Esophagus (tissue), 2 donors: ENCODE results near the gene GCNT4. TPM values are rescaled to one million over a fixed set of nuclear protein-coding genes. Genes with fewer than 3 reads are reported as not detected.

Source experiments
- H3K27ac ChIP-seq, 2 donors: one replicate each; pipeline ENCODE4 v1.5.1; 2013; ENCODE audit warnings: low read depth in 2 of 2, mild to moderate bottlenecking in 2 of 2, inconsistent platforms in 1 of 2, low read length in 1 of 2, moderate library complexity in 1 of 2
- H3K27me3 ChIP-seq, 2 donors: one replicate each; pipeline ENCODE4 v1.6.1; 2013; ENCODE audit warnings: low read length in 2 of 2, control low read depth in 1 of 2, mild to moderate bottlenecking in 1 of 2; ENCODE audit not compliant: insufficient read depth in 2 of 2, control insufficient read depth in 1 of 2
- H3K36me3 ChIP-seq, 2 donors: one replicate each; pipeline ENCODE4 v1.6.1; 2013; ENCODE audit warnings: low read length in 1 of 2; ENCODE audit not compliant: control insufficient read depth in 2 of 2, insufficient read depth in 2 of 2
- H3K4me1 ChIP-seq, 2 donors: one replicate each; pipeline ENCODE4 v1.6.1; 2013; ENCODE audit warnings: low read length in 1 of 2; ENCODE audit not compliant: control insufficient read depth in 2 of 2, insufficient read depth in 2 of 2
- H3K4me3 ChIP-seq, 2 donors: one replicate each; pipeline ENCODE4 v1.5.1; 2013; ENCODE audit warnings: low read length in 2 of 2, mild to moderate bottlenecking in 2 of 2, low read depth in 1 of 2, moderate library complexity in 1 of 2
- H3K9me3 ChIP-seq, 2 donors: one replicate each; pipeline ENCODE4 v1.6.1; 2013; ENCODE audit warnings: mild to moderate bottlenecking in 2 of 2, low read depth in 1 of 2, low read length in 1 of 2, moderate library complexity in 1 of 2; ENCODE audit not compliant: control insufficient read depth in 2 of 2, insufficient read depth in 1 of 2
- WGBS, 2 donors: extraction: QIAGEN DNeasy Blood & Tissue Kit; methylation state at CpG; one replicate each; pipeline ENCODE4 v1.1.7; 2013; 5-methylcytosine and 5-hydroxymethylcytosine counted together
- polyA plus RNA-seq, 2 donors: library from polyadenylated mRNA; stranded (reverse); fragments of 200-250 nt; gene quantifications; one replicate each; pipeline ENCODE4 v1.2.3, GENCODE V29; 2013
- donor health status: healthy with polysubstance abuse.
- donor health status: Bipolar disorder and iron deficiency.

GCNT4 gene
- polyA plus RNA-seq, 2 donors: 0.53 to 0.80 TPM

GRCh38 chr5:75071100-75071499 lies 18.7 kb upstream of the GCNT4 start:
- H3K4me1 ChIP-seq: no peaks in the 10 kb centered on the region
- no peaks in the 10 kb centered on the region for H3K36me3 ChIP-seq
- no peaks in the 10 kb centered on the region for H3K27me3 ChIP-seq
- H3K9me3 ChIP-seq: no peaks in the 10 kb centered on the region
- no peak overlapping the region for H3K27ac ChIP-seq
- H3K4me3 ChIP-seq: no peak overlapping the region

GRCh38 chr5:75067434-75067833 lies 15.1 kb upstream of the GCNT4 start:
- no peaks in the 10 kb centered on the region for H3K9me3 ChIP-seq
- H3K27me3 ChIP-seq: no peaks in the 10 kb centered on the region
- H3K27ac ChIP-seq: no peak overlapping the region
- H3K4me1 ChIP-seq: no peaks in the 10 kb centered on the region
- H3K36me3 ChIP-seq: no peaks in the 10 kb centered on the region
- 90 to 92% methylated on average over 3 of the region's 3 CpGs for WGBS, 2 donors
- H3K4me3 ChIP-seq: no peak overlapping the region

- H3K4me3 ChIP-seq: no peak overlapping the region
- WGBS, 2 donors: 84 to 89% methylated on average over 2 of the region's 2 CpGs
- H3K27me3 ChIP-seq: no peaks in the 10 kb centered on the region
- H3K9me3 ChIP-seq: no peaks in the 10 kb centered on the region
- no peak overlapping the region for H3K27ac ChIP-seq
- H3K4me1 ChIP-seq: no peaks in the 10 kb centered on the region
- no peaks in the 10 kb centered on the region for H3K36me3 ChIP-seq
Observed at GRCh38 chr5:75062925-75063531, 10.7 kb upstream of the GCNT4 start.

- H3K27ac ChIP-seq: no peak overlapping the region
- H3K27me3 ChIP-seq: no peaks in the 10 kb centered on the region
- no peaks in the 10 kb centered on the region for H3K9me3 ChIP-seq
- no peaks in the 10 kb centered on the region for H3K4me1 ChIP-seq
- no peaks in the 10 kb centered on the region for H3K36me3 ChIP-seq
- WGBS, 2 donors: 69 to 74% methylated on average over 4 of the region's 4 CpGs
- H3K4me3 ChIP-seq: no peak overlapping the region
Observed at GRCh38 chr5:75059912-75060545, 7.7 kb upstream of the GCNT4 start.

- no peak overlapping the region for H3K27ac ChIP-seq
- no peaks in the 10 kb centered on the region for H3K9me3 ChIP-seq
- H3K36me3 ChIP-seq: no peaks in the 10 kb centered on the region
- WGBS, 2 donors: 80 to 90% methylated on average over 3 of the region's 3 CpGs
- no peaks in the 10 kb centered on the region for H3K4me1 ChIP-seq
- H3K4me3 ChIP-seq: no peak overlapping the region
- H3K27me3 ChIP-seq: no peaks in the 10 kb centered on the region
Observed at GRCh38 chr5:75058986-75059535, 6.7 kb upstream of the GCNT4 start.

- Histone ChIP-seq H3K27ac (no peak overlapping the region), H3K27me3 (no peaks in the 10 kb centered on the region), H3K4me1 (no peaks in the 10 kb centered on the region), H3K4me3 (no peak overlapping the region), H3K36me3 (no peaks in the 10 kb centered on the region), H3K9me3 (no peaks in the 10 kb centered on the region)
- WGBS, 2 donors: 53 to 60% methylated on average over 2 of the region's 2 CpGs
Observed at GRCh38 chr5:75057561-75057960, 5.2 kb upstream of the GCNT4 start.

- Histone ChIP-seq H3K4me3 (no peak overlapping the region), H3K27me3 (no peaks in the 10 kb centered on the region), H3K9me3 (no peaks in the 10 kb centered on the region), H3K27ac (no peak overlapping the region), H3K4me1 (peaks cover 0 to 3% of the 10 kb centered on the region in 2 donors), H3K36me3 (no peaks in the 10 kb centered on the region)
- 74 to 75% methylated on average over 1 of the region's 1 CpG for WGBS, 2 donors
Observed at GRCh38 chr5:75055727-75056144, 3.4 kb upstream of the GCNT4 start.

GRCh38 chr5:75054134-75054930 lies 2.0 kb upstream of the GCNT4 start:
- Histone ChIP-seq H3K36me3 (no peaks in the 10 kb centered on the region), H3K4me3 (peak overlapping the region; percentile 83 to 84), H3K27me3 (no peaks in the 10 kb centered on the region), H3K9me3 (no peaks in the 10 kb centered on the region), H3K27ac (peak overlapping the region; percentile 86 to 88), H3K4me1 (peaks cover 0 to 8% of the 10 kb centered on the region in 2 donors)
- 23 to 24% methylated on average over 28 of the region's 28 CpGs for WGBS, 2 donors

- 0% methylated on average over 86 to 95 of the region's 95 CpGs for WGBS, 2 donors
- peaks cover 0 to 8% of the 10 kb centered on the region in 2 donors for H3K4me1 ChIP-seq
Observed at GRCh38 chr5:75053304-75054133, 1.2 kb upstream of the GCNT4 start.

More at GRCh38 chr5:75053304-75054133, 1.2 kb upstream of the GCNT4 start:
- H3K36me3 ChIP-seq: no peaks in the 10 kb centered on the region
- no peaks in the 10 kb centered on the region for H3K27me3 ChIP-seq
- H3K9me3 ChIP-seq: no peaks in the 10 kb centered on the region
- peak overlapping the region; percentile 86 to 88 for H3K27ac ChIP-seq
- peak overlapping the region; percentile 83 to 84 for H3K4me3 ChIP-seq
